ENCODE results near the gene ENOPH1.
"Not testable (repeated sequence)": the region's sequence is repeated elsewhere in the genome, so short reads cannot be mapped to it uniquely, and the experiment has no call there.

ENOPH1 gene

DNA sequence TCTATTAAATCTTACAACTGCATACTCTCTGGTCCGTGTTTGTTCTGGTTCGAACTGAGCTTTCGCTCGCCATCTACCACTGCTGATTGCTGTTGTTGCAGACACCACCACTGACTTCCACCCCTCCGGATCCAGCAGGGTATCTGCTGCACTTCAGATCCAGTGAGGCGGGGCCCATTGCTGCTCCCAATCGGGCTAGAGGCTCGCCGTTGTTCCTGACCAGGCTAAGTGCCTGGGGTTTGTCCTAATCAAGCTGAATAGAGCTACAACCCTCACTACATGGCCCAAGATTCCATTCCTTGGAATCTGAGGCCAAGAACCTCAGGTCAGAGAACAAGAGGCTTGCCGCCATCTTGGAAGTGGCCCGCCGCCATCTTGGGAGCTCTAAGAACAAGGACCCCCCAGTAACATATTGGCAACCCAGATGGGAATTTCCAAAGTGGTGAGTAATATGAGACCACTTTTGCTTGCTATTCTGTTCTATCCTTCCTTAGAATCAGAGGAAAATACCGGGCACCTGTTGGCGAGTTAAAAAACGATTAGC, 43.3 kb downstream of the ENOPH1 start:
- no peak for DNase-seq

DNA sequence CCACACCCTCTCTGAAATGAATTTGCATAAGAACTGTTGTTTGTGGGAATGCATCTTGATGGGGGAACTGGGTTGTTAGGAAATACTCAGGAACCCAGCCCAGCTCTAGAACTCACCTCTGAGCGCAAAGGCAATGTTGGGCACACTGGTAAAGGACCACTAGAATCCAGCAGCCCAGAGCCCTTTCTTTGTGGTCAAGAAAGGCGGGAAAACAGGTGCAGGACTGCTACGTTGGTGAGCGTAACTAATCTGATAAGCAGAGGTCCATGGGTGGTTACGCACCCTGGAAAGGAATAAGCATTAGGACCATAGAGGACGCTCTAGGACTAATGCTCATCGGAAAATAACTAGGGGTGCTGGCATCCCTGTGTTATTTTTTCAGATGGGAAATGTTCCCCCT, 45.5 kb downstream of the ENOPH1 start:
- not testable (repeated sequence) for DNase-seq

GRCh38 chr4:82477469-82477868, 47.1 kb downstream of the ENOPH1 start:
- not testable (repeated sequence) for DNase-seq

DNA sequence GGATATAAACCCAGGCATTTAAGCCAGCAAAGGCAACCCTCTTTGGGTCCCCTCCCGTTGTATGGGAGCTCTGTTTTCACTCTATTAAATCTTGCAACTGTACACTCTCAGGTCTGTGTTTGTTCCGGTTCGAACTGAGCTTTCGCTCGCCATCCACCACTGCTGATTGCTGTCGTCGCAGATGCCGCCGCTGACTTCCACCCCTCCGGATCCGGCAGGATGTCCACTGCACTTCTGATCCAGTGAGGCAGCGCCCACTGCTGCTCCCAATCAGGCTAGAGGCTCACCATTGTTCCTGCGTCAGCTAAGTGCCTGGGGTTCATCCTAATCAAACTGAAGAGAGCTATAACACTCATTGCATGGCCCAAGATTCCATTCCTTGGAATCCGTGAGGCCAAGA, 49.2 kb downstream of the ENOPH1 start:
- DNase-seq: no peak

DNA sequence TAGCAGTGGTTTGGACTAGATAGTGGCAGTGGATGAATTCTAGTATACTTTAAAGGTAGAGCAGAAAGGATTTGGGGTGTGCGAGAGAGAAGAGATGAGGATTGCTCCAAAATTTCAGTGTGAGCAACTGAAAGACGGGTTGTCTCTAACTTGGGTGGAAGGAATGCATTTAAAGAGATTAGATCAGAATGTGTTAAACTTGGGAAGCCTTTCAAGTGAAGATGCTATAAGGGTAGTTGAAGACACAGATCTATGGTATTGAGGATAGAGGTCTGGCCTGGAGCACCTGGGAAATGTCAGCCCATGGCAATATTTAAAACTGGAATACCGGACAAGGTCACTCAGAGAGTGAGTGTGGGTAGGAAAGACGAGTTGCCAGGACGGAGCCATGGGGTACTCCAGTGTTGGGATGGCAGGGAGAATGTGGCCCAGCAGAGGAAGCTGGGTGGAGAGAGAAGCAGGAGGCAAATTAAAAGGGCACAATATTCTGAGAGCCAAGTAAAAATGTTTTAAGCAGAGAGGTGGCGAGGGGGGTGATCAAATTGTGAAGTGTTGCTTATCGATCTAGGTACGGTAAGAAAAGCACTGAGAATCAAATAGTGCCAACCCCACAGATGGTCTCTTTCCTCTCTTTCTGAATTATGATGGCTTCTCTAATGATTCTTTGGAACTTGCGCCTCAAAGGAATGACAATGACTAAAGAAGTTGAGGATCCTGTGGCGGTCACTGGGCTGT, 50.5 kb downstream of the ENOPH1 start:
- DNase-seq: no peak

- DNase-seq: no peak
Measured at GRCh38 chr4:82481506-82481840, 51.1 kb downstream of the ENOPH1 start.

- DNase-seq: no peak
Measured at GRCh38 chr4:82482387-82482786, 52.0 kb downstream of the ENOPH1 start.

- no peak for DNase-seq
Measured at GRCh38 chr4:82484996-82485783, 54.8 kb downstream of the ENOPH1 start.

DNA sequence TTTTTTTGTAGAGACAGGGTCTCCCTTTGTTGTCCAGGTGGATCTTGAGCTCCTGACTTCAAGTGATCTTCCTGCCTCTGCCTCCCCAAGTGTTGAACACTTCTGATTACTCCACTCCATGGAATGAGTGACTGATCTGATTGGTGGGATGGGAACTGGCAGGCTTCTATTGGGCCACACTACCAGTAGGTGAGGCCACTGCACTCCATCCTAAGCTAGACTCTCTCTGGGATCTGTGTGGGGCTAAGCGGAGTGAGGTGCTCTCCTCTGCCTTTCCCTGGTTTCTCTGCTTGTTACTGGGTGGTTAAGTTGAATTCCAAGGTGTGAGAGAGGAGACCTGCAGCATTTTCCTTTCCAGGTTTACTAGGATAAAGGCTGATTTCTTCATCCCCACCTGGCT, 58.7 kb downstream of the ENOPH1 start:
- DNase-seq: no peak

GRCh38 chr4:82489987-82490386, 59.6 kb downstream of the ENOPH1 start:
- DNase-seq: no peak

DNA sequence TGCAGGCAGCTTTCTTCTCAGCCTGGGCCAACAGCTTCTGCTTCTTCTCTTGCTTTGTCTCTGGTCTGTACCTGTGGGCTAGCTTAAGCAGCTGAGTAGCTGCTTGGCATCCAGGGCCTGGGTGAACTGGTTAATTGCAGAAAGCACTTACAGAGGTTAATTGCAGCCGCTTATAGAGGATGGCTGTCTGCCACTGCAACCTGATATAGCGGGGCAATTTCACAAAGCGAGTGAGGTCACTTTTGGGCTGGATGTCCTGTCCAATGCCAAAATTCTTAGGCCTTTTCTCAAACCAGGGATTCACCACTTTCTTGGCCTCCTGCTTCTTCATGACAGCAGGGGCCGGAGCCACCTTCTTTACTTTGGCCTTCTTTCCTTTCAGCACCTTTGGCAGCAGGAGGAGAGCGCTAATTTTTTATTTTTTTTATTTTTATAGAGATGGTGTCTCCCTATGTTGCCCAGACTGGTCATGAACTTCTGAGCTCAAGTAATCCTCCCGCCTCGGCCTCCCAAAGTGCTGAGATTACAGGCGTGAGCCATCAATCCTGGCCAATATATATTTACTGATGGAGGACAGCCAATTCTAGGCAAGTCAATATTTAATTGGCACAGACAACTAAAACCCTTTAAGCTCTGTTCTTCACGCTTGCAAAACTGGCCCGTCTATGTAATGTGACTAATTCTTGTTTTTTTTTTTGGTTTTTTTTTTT, 61.0 kb downstream of the ENOPH1 start:
- no peak for DNase-seq

DNA sequence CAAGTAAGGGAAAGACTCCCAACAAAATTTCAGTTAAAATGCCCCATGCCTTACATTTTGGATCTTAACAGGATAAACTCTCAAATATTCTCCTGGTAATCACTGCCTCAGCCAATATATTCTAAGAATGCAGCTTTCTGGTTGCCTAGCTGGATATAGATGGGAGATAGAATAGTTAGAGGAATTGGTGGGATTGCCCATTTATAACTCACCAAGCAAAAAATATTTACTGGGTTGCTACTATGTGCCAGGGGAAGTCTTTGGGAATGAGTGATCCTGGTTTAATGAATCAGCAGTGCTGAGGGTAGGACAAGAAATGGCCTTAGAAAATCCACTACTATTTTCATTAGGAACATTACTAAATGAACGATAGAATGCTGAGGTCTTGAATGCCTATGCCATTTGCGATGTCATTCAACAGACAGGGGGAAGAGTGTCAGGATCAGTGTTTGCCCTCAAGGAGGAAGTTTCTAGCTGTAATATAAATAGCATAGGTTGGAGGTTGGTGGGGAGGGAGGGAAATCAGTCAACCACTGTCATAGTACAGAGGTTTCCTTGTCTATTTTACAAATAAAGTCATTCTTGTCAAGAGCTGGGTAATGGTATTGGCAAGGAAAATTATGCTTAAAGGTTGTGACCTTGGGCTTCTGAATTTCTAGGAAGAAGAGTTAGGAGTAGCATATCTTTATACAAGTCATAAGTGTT, 63.5 kb downstream of the ENOPH1 start:
- no peak for DNase-seq

GRCh38 chr4:82495666-82496065, 65.3 kb downstream of the ENOPH1 start:
- DNase-seq: no peak

DNA sequence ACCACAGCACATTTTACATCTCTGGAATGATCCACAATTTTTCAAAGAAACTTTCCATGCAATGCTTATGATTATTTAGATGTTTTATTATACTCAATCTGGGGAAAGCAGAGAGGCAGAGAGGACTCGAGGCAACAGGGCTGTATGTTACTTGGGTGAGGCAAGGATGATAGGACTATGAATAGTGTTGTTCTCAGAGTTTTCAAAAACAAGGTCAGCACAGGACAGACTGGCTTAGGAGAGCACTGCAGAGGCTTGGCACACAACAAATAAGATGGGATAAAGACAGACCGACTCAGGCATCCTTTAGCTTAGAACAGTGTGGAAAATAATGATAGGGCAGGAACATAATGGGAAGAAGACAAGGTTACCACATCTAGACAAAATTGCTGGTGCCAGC, 66.0 kb downstream of the ENOPH1 start:
- DNase-seq: no peak

DNA sequence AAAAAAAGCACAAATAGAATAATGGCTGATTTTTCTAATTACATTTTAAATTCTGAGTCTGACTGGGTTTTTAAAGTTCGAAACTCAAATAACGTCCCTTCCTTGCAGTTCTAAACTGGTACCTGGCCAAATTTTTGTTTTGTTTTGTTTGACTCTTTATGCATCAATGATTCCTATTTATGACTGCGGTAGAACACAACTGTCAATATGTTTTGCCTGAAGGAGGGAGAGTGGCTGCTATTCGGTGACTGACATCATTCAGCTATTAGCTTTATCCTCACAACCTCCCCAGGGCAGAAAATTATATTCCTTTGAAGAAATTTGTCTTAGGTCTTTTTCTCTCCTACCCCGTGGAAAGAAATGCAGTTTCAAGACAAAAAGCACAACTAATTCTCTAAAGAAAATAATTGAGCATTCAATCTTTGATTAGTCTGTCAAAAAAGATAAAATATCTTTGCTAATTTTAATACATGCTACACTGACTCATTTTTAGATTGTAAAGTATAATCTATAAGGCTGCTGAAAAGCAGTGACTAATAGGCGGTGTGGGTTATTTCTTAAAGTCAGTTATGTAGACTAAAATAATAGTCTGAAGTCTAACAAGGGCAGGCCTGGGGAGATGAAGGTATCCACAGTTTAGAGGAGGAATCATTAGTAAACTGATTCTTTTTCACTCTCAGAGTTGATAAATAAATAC, 69.5 kb downstream of the ENOPH1 start:
- no peak for DNase-seq

- no peak for DNase-seq
Measured at GRCh38 chr4:82500435-82501153, 70.2 kb downstream of the ENOPH1 start.

DNA sequence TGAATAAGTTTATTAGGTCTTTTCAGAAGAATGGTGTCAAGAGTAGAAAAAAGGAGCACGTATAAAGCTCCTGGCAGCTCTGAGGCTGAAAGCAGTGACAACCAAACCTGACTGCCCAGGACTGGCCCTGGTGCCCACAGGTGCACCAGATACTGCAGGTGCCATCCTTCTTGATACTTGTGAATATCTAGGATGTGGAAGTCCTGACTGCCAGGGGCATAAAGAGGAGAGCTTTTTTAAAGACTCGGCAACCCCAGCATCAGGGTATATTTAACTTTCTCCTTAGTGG, 70.7 kb downstream of the ENOPH1 start:
- DNase-seq: no peak

GRCh38 chr4:82508011-82508410, 77.6 kb downstream of the ENOPH1 start:
- DNase-seq: no peak

DNA sequence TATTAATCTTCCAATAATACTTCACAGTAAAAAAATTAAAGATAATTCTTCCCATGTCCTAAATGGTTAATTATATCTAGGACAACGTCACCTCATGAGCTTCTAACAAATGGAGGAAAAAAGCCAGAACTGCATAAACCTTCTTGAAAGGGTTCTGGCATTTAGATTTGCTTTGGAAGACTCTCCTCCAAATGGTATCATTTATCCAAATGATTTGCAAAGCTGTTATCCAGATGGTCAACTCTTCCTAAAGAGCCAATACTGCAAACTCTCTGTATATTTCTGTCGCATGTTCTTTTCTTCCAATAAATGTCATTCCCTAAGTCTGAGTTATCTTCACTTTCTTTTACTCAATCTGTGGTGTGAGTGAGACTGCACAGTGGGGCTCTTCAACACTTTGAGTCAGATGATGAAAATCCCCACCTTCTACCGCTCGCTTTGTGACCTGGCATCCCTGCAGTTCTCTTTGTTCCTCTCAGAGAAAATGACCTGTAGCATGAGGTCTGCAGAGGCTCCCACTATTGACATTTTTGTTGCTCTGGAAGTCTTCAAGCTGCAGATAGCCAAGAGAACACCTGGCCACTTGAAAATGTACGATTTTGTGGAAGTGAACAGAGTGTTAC, 78.5 kb downstream of the ENOPH1 start:
- no peak for DNase-seq

GRCh38 chr4:82510216-82510615, 79.8 kb downstream of the ENOPH1 start:
- DNase-seq: no peak

Measured in T1000 (cell line).